ENCODE data around the gene OR7C1. TPM values are rescaled to one million over a fixed set of nuclear protein-coding genes. Genes with fewer than 3 reads are reported as not detected.
A peak's percentile ranks its signal among the peaks of the same experiment; 100 is the strongest.
"Not testable (repeated sequence)": the region's sequence is repeated elsewhere in the genome, so short reads cannot be mapped to it uniquely, and the experiment has no call there.

OR7C1 gene
- total and polyA plus RNA-seq, 2 experiments from 2014 or later = 0.02 to 0.03 TPM

- Histone ChIP-seq H3K79me2 (no peaks in the 10 kb centered on the region), H3K27me3 (no peaks in the 10 kb centered on the region), H3K27ac (no peak overlapping the region), H3K9me3 (ENCODE audit: low read depth) (no peaks in the 10 kb centered on the region), H3K36me3 (replicated peaks; ENCODE audit: insufficient read depth, low read depth) (no peaks in the 10 kb centered on the region), H3K9me2 (replicated peaks; ENCODE audit: insufficient read depth) (no peaks in the 10 kb centered on the region), H3K4me2 (peak overlapping the region; percentile 72), H3K4me1 (ENCODE audit: insufficient read depth) (no peaks in the 10 kb centered on the region), H4K20me1 (ENCODE audit: insufficient read depth, poor library complexity, severe bottlenecking) (no peaks in the 10 kb centered on the region), H3K4me3 (no peak overlapping the region), H2AFZ (no peak overlapping the region)
- TF ChIP-seq EZH2phosphoT487 (IDR thresholded peaks at IDR 0.05; ENCODE audit: low read depth, severe bottlenecking, unreplicated experiment) (no peak), EZH2 (IDR thresholded peaks at IDR 0.05; ENCODE audit: borderline replicate concordance) (no peak), CTCF (IDR thresholded peaks at IDR 0.05; ENCODE audit: poor library complexity) (no peak)
- WGBS (ENCODE audit: low lambda C conversion rate, missing lambda C conversion rate) = 19% methylated on average over 22 of the region's 22 CpGs
- no peak for DNase-seq (ENCODE audit: low spot score)
Measured at GRCh38 chr19:14775869-14776586, 59.0 kb downstream of the OR7C1 start.

GRCh38 chr19:14775326-14775725 is 59.7 kb downstream of the OR7C1 start:
- H3K79me2 ChIP-seq; H2AFZ ChIP-seq; H3K4me2 ChIP-seq; H4K20me1 ChIP-seq (ENCODE audit: insufficient read depth, poor library complexity, severe bottlenecking); H3K36me3 ChIP-seq (replicated peaks; ENCODE audit: insufficient read depth, low read depth); H3K27ac ChIP-seq; DNase-seq (ENCODE audit: low spot score); H3K9me2 ChIP-seq (replicated peaks; ENCODE audit: insufficient read depth); H3K4me3 ChIP-seq; H3K27me3 ChIP-seq; H3K4me1 ChIP-seq (ENCODE audit: insufficient read depth); H3K9me3 ChIP-seq (ENCODE audit: low read depth): not testable (repeated sequence)
- WGBS (ENCODE audit: low lambda C conversion rate, missing lambda C conversion rate) = 84% methylated on average over 8 of the region's 8 CpGs

- Histone ChIP-seq H2AFZ (no peak overlapping the region), H3K27ac (no peak overlapping the region), H3K4me2 (no peak overlapping the region), H3K4me3 (no peak overlapping the region), H3K27me3 (no peaks in the 10 kb centered on the region), H3K36me3 (replicated peaks; ENCODE audit: insufficient read depth, low read depth) (no peaks in the 10 kb centered on the region), H3K9me3 (ENCODE audit: low read depth) (no peaks in the 10 kb centered on the region), H3K79me2 (no peaks in the 10 kb centered on the region), H3K4me1 (ENCODE audit: insufficient read depth) (no peaks in the 10 kb centered on the region), H3K9me2 (replicated peaks; ENCODE audit: insufficient read depth) (no peaks in the 10 kb centered on the region), H4K20me1 (ENCODE audit: insufficient read depth, poor library complexity, severe bottlenecking) (no peaks in the 10 kb centered on the region)
- 80% methylated on average over 10 of the region's 10 CpGs for WGBS (ENCODE audit: low lambda C conversion rate, missing lambda C conversion rate)
- TF ChIP-seq EZH2phosphoT487 (IDR thresholded peaks at IDR 0.05; ENCODE audit: low read depth, severe bottlenecking, unreplicated experiment) = no peak
- no peak for TF ChIP-seq EZH2 (IDR thresholded peaks at IDR 0.05; ENCODE audit: borderline replicate concordance)
- no peak for TF ChIP-seq CTCF (IDR thresholded peaks at IDR 0.05; ENCODE audit: poor library complexity)
- DNase-seq (ENCODE audit: low spot score) = no peak
Measured at GRCh38 chr19:14774373-14774772, 60.6 kb downstream of the OR7C1 start.

- H3K27ac ChIP-seq; DNase-seq (ENCODE audit: low spot score); H3K9me3 ChIP-seq (ENCODE audit: low read depth); H3K27me3 ChIP-seq; H3K4me1 ChIP-seq (ENCODE audit: insufficient read depth); H3K79me2 ChIP-seq; H4K20me1 ChIP-seq (ENCODE audit: insufficient read depth, poor library complexity, severe bottlenecking); H3K4me3 ChIP-seq; H3K36me3 ChIP-seq (replicated peaks; ENCODE audit: insufficient read depth, low read depth); H3K4me2 ChIP-seq; H3K9me2 ChIP-seq (replicated peaks; ENCODE audit: insufficient read depth); H2AFZ ChIP-seq: not testable (repeated sequence)
- WGBS (ENCODE audit: low lambda C conversion rate, missing lambda C conversion rate) = 84% methylated on average over 7 of the region's 9 CpGs
Measured at GRCh38 chr19:14773722-14774121, 61.3 kb downstream of the OR7C1 start.
